C4-2B (cell line): Measurements from ENCODE around the gene DAB2.

Experiments used
- H3K27ac ChIP-seq: fragments of 450-650 bp; 2 replicates; pipeline ENCODE4 v1.5.1; 2017
- CTCF ChIP-seq: fragments of 450-650 bp; conservative IDR thresholded peaks from 2 replicates; pipeline ENCODE4 v1.5.1; 2017; ENCODE audit warnings: mild to moderate bottlenecking
- ZFX ChIP-seq: fragments of 450-650 bp; IDR thresholded peaks from 2 replicates; pipeline ENCODE4 v1.6.1; 2017

DAB2 gene

GRCh38 chr5:39396843-39397242, 27.9 kb downstream of the DAB2 start:
- no peak for TF ChIP-seq ZFX
- no peak for TF ChIP-seq CTCF
- no peak overlapping the region for H3K27ac ChIP-seq

- TF ChIP-seq ZFX: no peak
- no peak overlapping the region for H3K27ac ChIP-seq
Observed at GRCh38 chr5:39395521-39395920, 29.3 kb downstream of the DAB2 start.

GRCh38 chr5:39394946-39395345, 29.8 kb downstream of the DAB2 start:
- H3K27ac ChIP-seq: no peak overlapping the region
- TF ChIP-seq CTCF (no peak), ZFX (no peak)

GRCh38 chr5:39390945-39391344, 33.8 kb downstream of the DAB2 start:
- no peak for TF ChIP-seq ZFX
- TF ChIP-seq CTCF: no peak
- H3K27ac ChIP-seq: no peak overlapping the region

GRCh38 chr5:39387293-39387692, 37.5 kb downstream of the DAB2 start:
- no peak for TF ChIP-seq ZFX
- no peak for TF ChIP-seq CTCF
- H3K27ac ChIP-seq: no peak overlapping the region

GRCh38 chr5:39384271-39384670, 40.5 kb downstream of the DAB2 start:
- no peak overlapping the region for H3K27ac ChIP-seq
- TF ChIP-seq CTCF: no peak
- no peak for TF ChIP-seq ZFX

- no peak overlapping the region for H3K27ac ChIP-seq
- no peak for TF ChIP-seq ZFX
- no peak for TF ChIP-seq CTCF
Observed at GRCh38 chr5:39381376-39381775, 43.4 kb downstream of the DAB2 start.

GRCh38 chr5:39379693-39380092, 45.1 kb downstream of the DAB2 start:
- TF ChIP-seq ZFX: no peak
- TF ChIP-seq CTCF: no peak
- H3K27ac ChIP-seq: no peak overlapping the region
